ENCODE data around the gene HBS1L. TPM values are rescaled to one million over a fixed set of nuclear protein-coding genes. Genes with fewer than 3 reads are reported as not detected.
A peak's percentile ranks its signal among the peaks of the same experiment; 100 is the strongest.

The HBS1L gene
- total and polyA plus RNA-seq, 9 of the 15 experiments (the other 6 are each of a cell fraction or from before 2014, with no cell fraction given) = 101 to 199 (median 145) TPM

- H3K27me3 ChIP-seq (ENCODE audit: control insufficient read depth in 2 of 2, insufficient read depth in 2 of 2, low read length in 2 of 2) = no peaks in the 10 kb centered on the region
- no peak for FAIRE-seq
- peak; percentile 22; the same call in 1 of the 3 replicates for ATAC-seq
- POLR2A ChIA-PET = interaction anchor here (0.8 kb wide), 1 partner anchor 18 kb away, joined by 3 read pairs; no protein-coding TSS in a partner anchor
- H4K20me1 ChIP-seq (replicated peaks; ENCODE audit: control insufficient read depth, insufficient read depth, low read length) = no peaks in the 10 kb centered on the region
- no peaks in the 10 kb centered on the region for H3K36me3 ChIP-seq (ENCODE audit: control insufficient read depth, insufficient read depth, low read length)
- H3K4me2 ChIP-seq (ENCODE audit: insufficient read depth, low read length) = no peak within 1 kb of the TSS
- no peaks in the 10 kb centered on the region for H3K79me2 ChIP-seq (ENCODE audit: control insufficient read depth, insufficient read depth, low read length)
- H3K9me1 ChIP-seq (ENCODE audit: control insufficient read depth, insufficient read depth, low read length) = no peaks in the 10 kb centered on the region
- H3K27ac ChIP-seq (ENCODE audit: extremely low read depth, low read depth, low read length) = no peak within 1 kb of the TSS
- DNase-seq (ENCODE audit: extremely low read depth in 1 of 4, low spot score in 3 of 4) = no peak
- no peak within 1 kb of the TSS for H3K4me3 ChIP-seq
- TF ChIP-seq ETS1 (conservative IDR thresholded peaks at IDR 0.05; ENCODE audit: control insufficient read depth, low read depth, low read length) (no peak), CTCF (IDR thresholded peaks at IDR 0.05 in 2 of 3, conservative IDR thresholded peaks at IDR 0.05 in 1 of 3; ENCODE audit: insufficient read depth in 2 of 3, low read depth in 1 of 3, low read length in 3 of 3) (no peak), BCL6 (CRISPR knock-in tag; IDR thresholded peaks at IDR 0.05) (no peak), ZEB2 (IDR thresholded peaks at IDR 0.05) (no peak), ZNF282 (CRISPR knock-in tag; IDR thresholded peaks at IDR 0.05) (no peak), GATA2 (CRISPR knock-in tag; IDR thresholded peaks at IDR 0.05) (no peak), ZBTB9 (CRISPR knock-in tag; IDR thresholded peaks at IDR 0.05) (no peak), EP300 (IDR thresholded peaks at IDR 0.05; ENCODE audit: low read length) (no peak), ZNF695 (CRISPR knock-in tag; IDR thresholded peaks at IDR 0.05) (no peak), E2F4 (CRISPR knock-in tag; IDR thresholded peaks at IDR 0.05; ENCODE audit: low read depth) (no peak), ZNF384 (IDR thresholded peaks at IDR 0.05; ENCODE audit: low read depth, low read length) (no peak), SUPT5H (IDR thresholded peaks at IDR 0.05) (no peak), CTCFL (IDR thresholded peaks at IDR 0.05; ENCODE audit: borderline replicate concordance, insufficient read depth, low read depth, low read length, poor library complexity, severe bottlenecking) (no peak)
- in situ Hi-C loops (cut with MboI) = no loop called here
- BruUV-seq (replicated peaks) = no TSS peak
- CTCF ChIA-PET (ENCODE audit: low intra/inter-chr PET ratio) = no interaction called here
- no peak within 1 kb of the TSS for H3K9ac ChIP-seq (ENCODE audit: insufficient read depth in 1 of 2, low read depth in 2 of 2, low read length in 2 of 2)
- intact Hi-C loops (cut with micrococcal nuclease) = loop anchor here (10.0 kb wide), 2 partner anchors 295 to 1025 kb away; no protein-coding TSS in a partner anchor
- no peaks in the 10 kb centered on the region for H3K9me3 ChIP-seq (replicated peaks; ENCODE audit: control insufficient read depth, insufficient read depth, low read depth, low read length)
- H3K4me1 ChIP-seq (replicated peaks in 1 of 2; ENCODE audit: control insufficient read depth in 2 of 2, insufficient read depth in 2 of 2, low read length in 2 of 2) = no peaks in the 10 kb centered on the region; a peak in 1 of 5 replicates
- peak within 1 kb of the TSS; percentile 0; the same call in 1 of the 2 replicates for H2AFZ ChIP-seq (ENCODE audit: low read depth, low read length)
- WGBS (ENCODE audit: insufficient coverage, low coverage, missing lambda C conversion rate) = 10% methylated on average over 4 of the region's 4 CpGs
Measured at GRCh38 chr6:134949927-134950326, 104.7 kb downstream of the HBS1L start, which contains the start of gene ALDH8A1. Gene ALDH8A1, minus strand, starts transcription at chr6:134950101. Its CDS starts 48 bp downstream, at chr6:134950053.
